Breast epithelium (tissue), 4 donors: ENCODE measurements around the gene NEMP1. TPM values are rescaled to one million over a fixed set of nuclear protein-coding genes. Genes with fewer than 3 reads are reported as not detected.
A peak's percentile ranks its signal among the peaks of the same experiment; 100 is the strongest.
"Not testable (repeated sequence)": the region's sequence is repeated elsewhere in the genome, so short reads cannot be mapped to it uniquely, and the experiment has no call there.

Experiments used
- DNase-seq, 2 donors: peaks; one replicate each; pipeline ENCODE4 v3.0.0-alpha.2; 2019; ENCODE audit warnings: low spot score in 2 of 2
- H3K27ac ChIP-seq, 2 donors: fragments of 200-600 bp; sonication (generic) in 1 of 2; one replicate each; pipeline ENCODE4 v1.5.1; 2016 to 2019; ENCODE audit warnings: mild to moderate bottlenecking in 1 of 2
- H3K27me3 ChIP-seq, 2 donors: fragments of 200-600 bp; sonication (generic) in 1 of 2; one replicate each; pipeline versions ENCODE4 v1.5.1 to v1.6.0; 2017 to 2019; ENCODE audit warnings: control low read depth in 1 of 2, mild to moderate bottlenecking in 1 of 2
- H3K36me3 ChIP-seq: fragments of 200-600 bp; one replicate; pipeline ENCODE4 v1.5.1; 2019
- H3K4me1 ChIP-seq, 2 donors: fragments of 200-600 bp; sonication (generic); one replicate each; pipeline ENCODE4 v1.5.1; 2016 to 2019; ENCODE audit warnings: control low read depth in 1 of 2
- H3K4me3 ChIP-seq, 3 donors: fragments of 200-600 bp; sonication (generic); 1 replicate in 2 of 3; 2 replicates in 1 of 3; pipeline ENCODE4 v1.5.1; 2016 to 2019; ENCODE audit warnings: mild to moderate bottlenecking in 3 of 3, moderate library complexity in 2 of 3
- H3K9me3 ChIP-seq, 2 donors: fragments of 200-600 bp; sonication (generic) in 1 of 2; one replicate each; pipeline ENCODE4 v1.5.1; 2016 to 2019; ENCODE audit warnings: control low read depth in 1 of 2
- CTCF ChIP-seq, 3 donors: fragments of 450-650 bp; IDR thresholded peaks; one replicate each; pipeline ENCODE4 v1.5.1; 2016 to 2017; ENCODE audit warnings: antibody characterized with exemption in 3 of 3, mild to moderate bottlenecking in 3 of 3, moderate library complexity in 3 of 3
- POLR2A ChIP-seq: fragments of 450-650 bp; IDR thresholded peaks from one replicate; pipeline ENCODE4 v1.6.1; 2016; ENCODE audit warnings: antibody characterized with exemption, mild to moderate bottlenecking, moderate library complexity
- POLR2AphosphoS5 ChIP-seq, 3 donors: sonication (generic); formaldehyde crosslinking; IDR thresholded peaks; one replicate each; pipeline ENCODE4 v1.6.1; 2017; ENCODE audit warnings: antibody characterized with exemption in 3 of 3
- intact Hi-C: fragments of 100-400 bp; cut with DNase I; formaldehyde crosslinking; loops from one replicate; pipeline ENCODE4 v1.15.1; 2023; ENCODE audit warnings: low total_unique reads
- total RNA-seq, 3 donors: library from RNA; depleted of rRNA; stranded (reverse); fragments of >200 nt; gene quantifications; one replicate each; pipeline ENCODE4 v1.1.0, GENCODE V29; 2016

Gene NEMP1
- total RNA-seq, 3 donors from 2014 or later = 6.9 to 13.3 (median 10.9) TPM

DNA sequence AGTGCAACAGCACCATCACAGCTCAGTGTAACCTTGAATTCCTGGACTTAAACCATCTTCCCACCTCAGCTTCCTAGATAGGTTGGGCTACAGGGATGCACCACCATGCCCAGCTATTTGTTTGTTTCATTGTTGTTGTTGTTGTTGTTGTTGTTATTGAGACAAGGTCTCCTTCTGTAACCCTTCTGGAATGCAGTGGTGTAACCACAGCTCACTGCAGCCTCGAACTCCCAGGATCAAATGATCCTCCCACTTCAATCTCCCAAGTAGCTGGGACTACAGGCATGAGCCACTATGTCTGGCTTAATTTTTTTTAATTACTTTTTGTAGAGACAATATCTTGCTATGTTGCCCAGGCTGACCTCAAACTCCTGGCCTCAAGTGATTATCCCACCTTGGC lies 1.2 kb upstream of the NEMP1 start:
- Histone ChIP-seq H3K4me1 (peaks cover 0 to 7% of the 10 kb centered on the region in 2 donors), H3K4me3 (no peak overlapping the region), H3K27ac (peak overlapping the region in 1 of 2 donors; percentile 89), H3K27me3 (no peaks in the 10 kb centered on the region), H3K36me3 (no peaks in the 10 kb centered on the region), H3K9me3 (no peaks in the 10 kb centered on the region)
- TF ChIP-seq POLR2AphosphoS5 (IDR thresholded peaks at IDR 0.05) (no peak), POLR2A (no peak), CTCF (IDR thresholded peaks at IDR 0.05) (no peak)
- no peak for DNase-seq
- intact Hi-C loops = no loop called here

GRCh38 chr12:57073566-57074450 lies 4.8 kb downstream of the NEMP1 start:
- not testable (repeated sequence) for H3K27me3 ChIP-seq, H3K36me3 ChIP-seq, H3K9me3 ChIP-seq, H3K27ac ChIP-seq, H3K4me1 ChIP-seq, DNase-seq
- intact Hi-C loops = loop anchor here (5.0 kb wide), 2 partner anchors 38 to 103 kb away; partner anchors contain the start of gene STAT6
- H3K4me3 ChIP-seq = peak overlapping the region in 1 of 3 donors; percentile 30

- no peaks in the 10 kb centered on the region for H3K9me3 ChIP-seq
- no peaks in the 10 kb centered on the region for H3K27me3 ChIP-seq
- H3K4me3 ChIP-seq = no peak overlapping the region
- DNase-seq = no peak
- H3K27ac ChIP-seq = no peak overlapping the region
- intact Hi-C loops = loop anchor here (5.0 kb wide), 2 partner anchors 40 to 105 kb away; partner anchors contain the start of gene STAT6
- TF ChIP-seq POLR2AphosphoS5 (IDR thresholded peaks at IDR 0.05) (no peak), CTCF (IDR thresholded peaks at IDR 0.05) (no peak), POLR2A (no peak)
- no peaks in the 10 kb centered on the region for H3K36me3 ChIP-seq
- peaks cover 0 to 2% of the 10 kb centered on the region in 2 donors for H3K4me1 ChIP-seq
Measured at GRCh38 chr12:57072661-57073060, 5.9 kb downstream of the NEMP1 start.

DNA sequence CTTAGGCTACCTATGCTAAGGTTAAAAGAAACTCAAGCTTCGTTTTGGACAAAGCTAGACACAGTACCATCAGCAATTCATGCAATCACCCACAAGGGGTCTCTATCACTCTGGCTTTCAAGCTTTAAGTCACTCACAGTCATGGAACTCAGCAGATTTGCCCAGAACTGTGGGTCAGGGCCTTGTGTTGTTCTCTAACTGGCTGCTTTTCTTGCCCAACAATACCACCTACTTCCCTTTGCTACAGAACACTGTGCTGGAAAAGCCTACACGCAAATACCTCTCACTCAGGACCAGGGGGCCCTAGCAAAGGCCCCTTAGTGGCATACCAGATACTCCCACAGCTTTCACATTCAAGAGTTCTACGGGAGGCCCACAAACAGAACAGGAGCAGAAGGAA lies 9.1 kb downstream of the NEMP1 start:
- Histone ChIP-seq H3K9me3 (no peaks in the 10 kb centered on the region), H3K36me3 (no peaks in the 10 kb centered on the region), H3K4me3 (no peak overlapping the region), H3K27me3 (no peaks in the 10 kb centered on the region), H3K27ac (peak overlapping the region; percentile 65 to 67), H3K4me1 (no peaks in the 10 kb centered on the region)
- peak in 1 of 2 donors; percentile 68 for DNase-seq
- intact Hi-C loops = no loop called here
- TF ChIP-seq POLR2AphosphoS5 (IDR thresholded peaks at IDR 0.05) (peak in 2 of 3 donors; percentile 70), POLR2A (no peak), CTCF (IDR thresholded peaks at IDR 0.05) (peak; percentile 92 to 97 (median 95))

DNA sequence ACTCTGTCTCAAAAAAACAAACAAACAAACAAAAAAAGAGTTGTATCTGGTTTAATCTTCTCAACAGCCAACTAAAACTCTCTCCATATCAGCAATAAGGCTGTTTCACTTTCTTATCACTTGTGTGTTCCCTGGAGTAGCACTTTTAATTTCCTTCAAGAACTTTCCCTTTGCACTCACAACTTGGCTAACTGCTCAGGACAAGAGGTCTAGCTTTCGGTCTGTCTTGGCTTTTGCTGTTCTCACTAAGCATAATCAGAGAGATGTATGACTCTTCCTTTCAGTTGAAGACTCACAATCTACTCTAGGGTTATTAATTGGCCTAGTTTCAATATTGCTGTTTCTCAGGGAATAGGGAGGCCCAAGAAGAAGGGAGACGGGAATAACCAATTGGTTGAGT lies 12.3 kb downstream of the NEMP1 start:
- intact Hi-C loops = no loop called here
- no peak for DNase-seq
- Histone ChIP-seq H3K27me3 (no peaks in the 10 kb centered on the region), H3K4me1 (no peaks in the 10 kb centered on the region), H3K4me3 (no peak overlapping the region), H3K9me3 (no peaks in the 10 kb centered on the region), H3K27ac (no peak overlapping the region), H3K36me3 (no peaks in the 10 kb centered on the region)
- TF ChIP-seq POLR2AphosphoS5 (IDR thresholded peaks at IDR 0.05) (no peak), POLR2A (no peak), CTCF (IDR thresholded peaks at IDR 0.05) (no peak)
